Uterus (tissue), 2 donors: Measurements from ENCODE around the gene ODR4.

ENCODE experiments used
- CTCF ChIP-seq, 4 experiments: fragments of 200-600 bp in 2 of 4; fragments of 450-650 bp in 2 of 4; sonication (generic) in 2 of 4; IDR thresholded peaks; one replicate each; pipeline ENCODE4 v1.5.1; 2016 to 2019; ENCODE audit warnings: antibody characterized with exemption in 4 of 4, mild to moderate bottlenecking in 2 of 4, moderate library complexity in 1 of 4
- POLR2A ChIP-seq, 2 donors: fragments of 450-650 bp; IDR thresholded peaks; one replicate each; pipeline ENCODE4 v1.6.1; 2016; ENCODE audit warnings: antibody characterized with exemption in 2 of 2, mild to moderate bottlenecking in 1 of 2, moderate library complexity in 1 of 2

GRCh38 chr1:186330758-186331157, 44.9 kb upstream of the ODR4 start:
- TF ChIP-seq CTCF (IDR thresholded peaks at IDR 0.05) (no peak), POLR2A (IDR thresholded peaks at IDR 0.05) (no peak)
